ENCODE data around the gene TSPEAR. TPM values are rescaled to one million over a fixed set of nuclear protein-coding genes. Genes with fewer than 3 reads are reported as not detected.

TSPEAR gene
- total RNA-seq, 2 donors from 2014 or later: not detected

DNA sequence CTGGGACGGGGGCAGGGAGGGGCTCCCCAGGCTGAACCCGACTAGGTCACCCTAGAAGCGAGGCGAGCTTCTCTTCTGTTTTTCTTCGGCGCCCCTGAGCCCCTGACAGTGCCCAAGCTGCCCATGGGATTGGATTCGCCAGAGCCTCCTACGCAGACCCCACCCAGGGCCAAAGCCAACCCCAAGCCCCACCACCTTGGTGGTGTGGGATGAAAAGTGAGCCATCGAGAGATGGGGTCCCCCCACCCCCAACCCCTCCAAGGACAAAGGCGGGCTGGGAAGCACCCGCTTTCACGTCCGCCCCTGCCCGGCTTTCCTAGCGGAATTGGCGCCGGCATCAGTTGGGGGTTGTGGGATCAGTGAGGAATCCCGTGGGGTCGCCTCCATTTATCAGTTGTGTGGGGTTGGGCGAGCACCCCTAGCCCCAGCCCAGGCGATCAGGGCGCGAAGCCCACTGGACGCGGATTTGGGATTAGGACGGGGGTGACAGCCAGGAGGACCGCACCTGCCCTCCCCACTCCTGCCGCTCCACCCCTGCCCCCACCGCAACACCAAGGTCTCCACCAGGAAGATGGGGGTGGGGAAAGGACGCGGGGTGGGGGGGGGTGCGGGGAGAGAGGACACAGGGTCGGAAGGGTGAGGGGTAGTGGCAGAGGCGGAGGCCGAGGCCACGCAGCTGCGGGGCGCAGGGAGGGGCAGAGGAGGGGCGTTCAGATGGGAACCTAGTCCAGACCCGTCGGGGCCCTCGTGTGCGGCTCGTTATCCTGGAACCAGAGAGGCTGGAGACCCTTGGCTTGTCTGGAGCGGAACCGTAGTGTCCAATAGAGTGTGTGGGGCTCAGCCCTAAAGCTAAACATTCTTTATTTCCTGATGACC lies 4.4 kb downstream of the TSPEAR start:
- Histone ChIP-seq H3K27me3 (peaks cover 0 to 45% of the 10 kb centered on the region in 2 donors), H3K36me3 (no peaks in the 10 kb centered on the region), H3K27ac (no peak overlapping the region), H3K4me3 (no peak overlapping the region), H3K4me1 (peaks cover 0 to 42% of the 10 kb centered on the region in 2 donors), H3K9me3 (no peaks in the 10 kb centered on the region)
- DNase-seq (ENCODE audit: low spot score): no peak
- no peak for TF ChIP-seq CTCF (IDR thresholded peaks at IDR 0.05)

- peaks cover 0 to 37% of the 10 kb centered on the region in 2 donors for H3K27me3 ChIP-seq
- TF ChIP-seq CTCF (IDR thresholded peaks at IDR 0.05): no peak
- no peak for DNase-seq (ENCODE audit: low spot score)
Observed at GRCh38 chr21:44706026-44706705, 5.2 kb downstream of the TSPEAR start.

DNA sequence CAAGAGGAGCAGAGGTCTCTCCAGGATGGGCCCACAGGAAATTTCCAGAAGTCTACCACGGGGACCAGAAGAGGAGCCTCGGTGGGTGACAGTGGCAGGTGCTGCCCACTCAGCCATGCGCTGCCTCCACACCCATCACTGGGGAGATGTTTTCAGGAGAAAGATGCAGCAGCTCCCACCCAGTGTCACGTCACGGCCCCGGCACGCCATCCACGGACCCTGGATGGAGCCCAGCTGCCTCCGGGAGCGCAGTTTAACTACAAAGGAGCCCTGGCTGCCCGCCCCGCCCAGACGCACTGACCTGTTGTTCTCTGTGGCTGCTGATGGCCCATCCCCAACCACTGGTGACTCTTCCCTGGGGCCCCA lies 6.8 kb downstream of the TSPEAR start:
- Histone ChIP-seq H3K4me3 (no peak overlapping the region), H3K27me3 (peaks cover 0 to 31% of the 10 kb centered on the region in 2 donors), H3K36me3 (no peaks in the 10 kb centered on the region), H3K27ac (no peak overlapping the region), H3K9me3 (no peaks in the 10 kb centered on the region), H3K4me1 (peaks cover 0 to 19% of the 10 kb centered on the region in 2 donors)
- peak; percentile 26 for DNase-seq (ENCODE audit: low spot score)
- no peak for TF ChIP-seq CTCF (IDR thresholded peaks at IDR 0.05)

More at GRCh38 chr21:44706026-44706705, 5.2 kb downstream of the TSPEAR start:
- no peak overlapping the region for H3K4me3 ChIP-seq
- H3K36me3 ChIP-seq: no peaks in the 10 kb centered on the region
- H3K4me1 ChIP-seq: peaks cover 0 to 34% of the 10 kb centered on the region in 2 donors
- no peak overlapping the region for H3K27ac ChIP-seq
- H3K9me3 ChIP-seq: no peaks in the 10 kb centered on the region

DNA sequence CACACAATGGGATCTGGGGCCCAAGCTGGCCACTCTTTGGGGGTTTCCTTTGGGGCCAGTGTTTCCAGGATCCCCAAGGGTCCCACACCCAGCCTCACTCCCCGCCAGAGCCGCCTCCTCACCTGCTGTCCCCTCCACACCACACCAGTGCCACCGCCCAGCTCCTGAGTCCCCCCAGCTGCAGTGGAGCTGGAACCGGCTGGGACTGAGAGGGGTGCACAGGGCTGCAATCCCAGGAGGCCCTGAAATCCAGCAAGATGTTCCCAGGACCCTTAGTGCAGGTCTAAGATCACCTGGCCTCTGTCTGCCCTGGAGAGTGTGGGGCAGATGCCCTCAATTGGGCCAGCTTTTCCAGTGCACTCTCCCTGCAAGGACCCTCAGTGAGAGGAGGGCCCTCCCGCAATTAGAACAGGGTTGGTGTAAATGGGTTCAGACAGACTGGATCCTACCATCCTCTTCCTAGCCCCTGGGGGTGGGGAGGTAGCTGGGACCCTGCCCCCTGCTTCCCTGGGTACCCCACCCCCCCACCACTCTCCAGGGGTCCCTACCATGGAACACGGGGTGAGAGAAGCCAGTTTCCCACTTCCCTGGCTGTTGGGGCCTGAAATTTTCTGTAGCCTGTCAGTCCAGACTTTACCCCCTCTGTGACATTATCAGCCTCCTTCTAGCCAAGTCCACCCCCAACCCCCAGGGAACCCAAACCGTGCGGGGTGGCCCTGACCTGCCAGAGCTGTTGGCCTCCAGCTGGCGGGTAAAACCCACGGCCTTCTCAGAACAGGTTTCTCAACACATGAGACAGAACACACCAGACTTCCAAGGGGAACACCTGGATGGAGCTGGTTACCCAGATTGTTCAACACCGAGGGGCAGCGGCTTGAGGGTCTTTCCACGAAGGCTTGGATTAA lies 7.4 kb downstream of the TSPEAR start:
- Histone ChIP-seq H3K9me3 (no peaks in the 10 kb centered on the region), H3K27me3 (peaks cover 0 to 24% of the 10 kb centered on the region in 2 donors), H3K4me1 (peaks cover 0 to 13% of the 10 kb centered on the region in 2 donors), H3K36me3 (no peaks in the 10 kb centered on the region), H3K4me3 (no peak overlapping the region), H3K27ac (no peak overlapping the region)
- TF ChIP-seq CTCF (IDR thresholded peaks at IDR 0.05): no peak
- DNase-seq (ENCODE audit: low spot score): peak; percentile 44

- peak; percentile 30 for DNase-seq (ENCODE audit: low spot score)
- H3K27me3 ChIP-seq: peaks cover 0 to 18% of the 10 kb centered on the region in 2 donors
- H3K9me3 ChIP-seq: no peaks in the 10 kb centered on the region
- no peak overlapping the region for H3K4me3 ChIP-seq
- TF ChIP-seq CTCF (IDR thresholded peaks at IDR 0.05): no peak
- peaks cover 0 to 4% of the 10 kb centered on the region in 2 donors for H3K4me1 ChIP-seq
- H3K36me3 ChIP-seq: no peaks in the 10 kb centered on the region
- no peak overlapping the region for H3K27ac ChIP-seq
Observed at GRCh38 chr21:44702973-44703730, 8.2 kb downstream of the TSPEAR start.

All from right atrium auricular region (tissue), 2 donors.